ENCODE measurements around the gene PTPRM. TPM values are rescaled to one million over a fixed set of nuclear protein-coding genes. Genes with fewer than 3 reads are reported as not detected.

Gene PTPRM
- total RNA-seq: 51.1 and 66.9 TPM in 2 replicates

GRCh38 chr18:7566567-7567473 is at the start of gene PTPRM:
Gene PTPRM (plus strand): TSS chr18:7567316. CDS start chr18:7567819, 503 bp downstream.

